Measurements from ENCODE around the gene PDE6B.

The PDE6B gene

GRCh38 chr4:617644-618641 is 7.4 kb upstream of the PDE6B start:
- TF ChIP-seq, protein P1, sequence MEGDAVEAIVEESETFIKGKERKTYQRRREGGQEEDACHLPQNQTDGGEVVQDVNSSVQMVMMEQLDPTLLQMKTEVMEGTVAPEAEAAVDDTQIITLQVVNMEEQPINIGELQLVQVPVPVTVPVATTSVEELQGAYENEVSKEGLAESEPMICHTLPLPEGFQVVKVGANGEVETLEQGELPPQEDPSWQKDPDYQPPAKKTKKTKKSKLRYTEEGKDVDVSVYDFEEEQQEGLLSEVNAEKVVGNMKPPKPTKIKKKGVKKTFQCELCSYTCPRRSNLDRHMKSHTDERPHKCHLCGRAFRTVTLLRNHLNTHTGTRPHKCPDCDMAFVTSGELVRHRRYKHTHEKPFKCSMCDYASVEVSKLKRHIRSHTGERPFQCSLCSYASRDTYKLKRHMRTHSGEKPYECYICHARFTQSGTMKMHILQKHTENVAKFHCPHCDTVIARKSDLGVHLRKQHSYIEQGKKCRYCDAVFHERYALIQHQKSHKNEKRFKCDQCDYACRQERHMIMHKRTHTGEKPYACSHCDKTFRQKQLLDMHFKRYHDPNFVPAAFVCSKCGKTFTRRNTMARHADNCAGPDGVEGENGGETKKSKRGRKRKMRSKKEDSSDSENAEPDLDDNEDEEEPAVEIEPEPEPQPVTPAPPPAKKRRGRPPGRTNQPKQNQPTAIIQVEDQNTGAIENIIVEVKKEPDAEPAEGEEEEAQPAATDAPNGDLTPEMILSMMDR (IDR thresholded peaks at IDR 0.05; ENCODE audit: low read depth, low read length): no peak
- no peak overlapping the region for H3K4me3 ChIP-seq (ENCODE audit: low read depth, low read length)

DNA sequence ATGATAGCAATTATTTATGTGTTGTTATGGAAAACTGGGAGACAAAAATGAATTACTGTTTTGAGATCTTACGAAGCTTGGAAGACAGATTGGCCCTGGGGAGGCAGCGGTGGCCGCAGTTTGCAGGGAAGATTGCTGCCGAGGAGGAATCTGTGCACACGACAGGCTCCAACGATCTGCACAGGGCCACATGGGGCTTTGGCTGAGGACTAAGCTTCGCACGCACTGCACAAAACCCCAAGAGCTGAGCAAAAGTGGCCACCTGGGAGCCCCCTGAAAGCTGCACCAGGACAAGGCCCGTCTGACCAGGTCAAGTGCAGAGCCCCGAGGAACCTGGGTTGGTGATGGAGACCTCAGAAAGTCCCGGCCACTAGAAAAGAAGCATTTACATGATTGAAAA is 5.2 kb upstream of the PDE6B start:
- TF ChIP-seq, protein P1 (IDR thresholded peaks at IDR 0.05; ENCODE audit: low read depth, low read length): no peak
- no peak overlapping the region for H3K4me3 ChIP-seq (ENCODE audit: low read depth, low read length)

GRCh38 chr4:620851-621261 is 4.5 kb upstream of the PDE6B start:
- TF ChIP-seq, protein P1 (IDR thresholded peaks at IDR 0.05; ENCODE audit: low read depth, low read length): no peak
- no peak overlapping the region for H3K4me3 ChIP-seq (ENCODE audit: low read depth, low read length)

GRCh38 chr4:621296-622070 is 3.9 kb upstream of the PDE6B start:
- TF ChIP-seq, protein P1 (IDR thresholded peaks at IDR 0.05; ENCODE audit: low read depth, low read length): no peak
- no peak overlapping the region for H3K4me3 ChIP-seq (ENCODE audit: low read depth, low read length)

DNA sequence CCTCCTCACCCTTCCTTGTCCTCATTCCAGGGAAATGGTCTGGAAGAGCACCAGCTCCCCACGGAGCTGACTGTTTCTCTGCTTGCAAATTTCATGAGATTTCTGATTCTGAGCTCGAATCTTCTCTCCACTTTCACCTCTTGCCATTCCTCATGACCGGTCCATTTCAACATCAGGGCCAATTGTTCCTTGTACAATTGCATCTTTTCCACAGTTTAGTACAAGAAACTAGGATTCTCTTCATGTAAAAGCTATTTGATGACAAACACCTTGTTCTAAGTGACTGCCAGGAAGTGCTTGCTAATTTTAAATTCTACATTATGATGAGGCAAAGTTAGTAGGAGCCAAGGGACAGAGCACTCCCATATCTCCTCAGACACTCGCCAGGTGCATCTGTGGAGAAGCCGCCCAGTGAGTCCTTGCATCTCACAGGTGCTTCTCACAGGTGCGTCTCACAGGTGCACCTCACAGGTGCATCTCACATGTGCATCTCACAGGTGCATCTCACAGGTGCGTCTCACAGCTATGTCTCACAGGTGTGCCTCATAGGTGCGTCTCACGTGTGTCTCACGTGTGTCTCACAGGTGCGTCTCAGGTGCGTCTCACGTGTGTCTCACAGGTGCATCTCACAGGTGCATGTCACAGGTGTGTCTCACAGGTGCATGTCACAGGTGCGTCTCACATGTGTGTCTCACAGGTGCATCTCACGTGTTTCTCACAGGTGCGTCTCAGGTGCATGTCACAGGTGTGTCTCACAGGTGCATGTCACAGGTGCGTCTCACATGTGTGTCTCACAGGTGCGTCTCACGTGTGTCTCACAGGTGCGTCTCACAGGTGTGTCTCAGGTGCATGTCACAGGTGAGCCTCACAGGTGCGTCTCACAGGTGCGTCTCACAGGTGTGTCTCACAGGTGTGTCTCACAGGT is 3.0 kb upstream of the PDE6B start:
- no peak overlapping the region for H3K4me3 ChIP-seq (ENCODE audit: low read depth, low read length)
- TF ChIP-seq, protein P1 (IDR thresholded peaks at IDR 0.05; ENCODE audit: low read depth, low read length): no peak

GRCh38 chr4:622996-623913 is 2.1 kb upstream of the PDE6B start:
- TF ChIP-seq, protein P1 (IDR thresholded peaks at IDR 0.05; ENCODE audit: low read depth, low read length): no peak
- H3K4me3 ChIP-seq (ENCODE audit: low read depth, low read length): no peak overlapping the region

All from WI38 (cell line).